RWPE2 (cell line): Measurements from ENCODE around the gene ASPHD1.

ENCODE experiments used
- ATAC-seq: fragments of 200-7000 bp; cut with Tn5 transposase; 3 replicates; pipeline ENCODE4 v1.9.1; 2021; ENCODE audit warnings: low read depth
- DNase-seq: peaks from one replicate; pipeline ENCODE4 v3.0.0-alpha.2; 2020; ENCODE audit warnings: low spot score
- H3K27ac ChIP-seq: fragments of 450-650 bp; 2 replicates; pipeline ENCODE4 v1.5.1; 2017; ENCODE audit warnings: mild to moderate bottlenecking; ENCODE audit not compliant: poor library complexity, severe bottlenecking
- H3K27me3 ChIP-seq: fragments of 250-450 bp; sonication (Bioruptor Pico); 2 replicates; pipeline ENCODE4 v1.5.1; 2021; ENCODE audit warnings: mild to moderate bottlenecking, moderate library complexity; ENCODE audit not compliant: insufficient read depth, poor library complexity, severe bottlenecking
- H3K36me3 ChIP-seq: fragments of 250-450 bp; sonication (Bioruptor Pico); 2 replicates; pipeline ENCODE4 v1.5.1; 2020; ENCODE audit warnings: low read depth, mild to moderate bottlenecking, moderate library complexity
- H3K4me1 ChIP-seq: fragments of 250-450 bp; sonication (Bioruptor Pico); 2 replicates; pipeline ENCODE4 v1.5.1; 2021; ENCODE audit warnings: mild to moderate bottlenecking, moderate library complexity; ENCODE audit not compliant: insufficient read depth, poor library complexity, severe bottlenecking
- H3K4me3 ChIP-seq: fragments of 250-450 bp; sonication (Bioruptor Pico); 2 replicates; pipeline ENCODE4 v1.5.1; 2021; ENCODE audit warnings: mild to moderate bottlenecking, moderate library complexity; ENCODE audit not compliant: severe bottlenecking
- H3K9me3 ChIP-seq: fragments of 250-450 bp; sonication (Bioruptor Pico); 2 replicates; pipeline ENCODE4 v1.5.1; 2021; ENCODE audit warnings: mild to moderate bottlenecking, moderate library complexity; ENCODE audit not compliant: severe bottlenecking
- TF ChIP-seq, protein P1 (sequence below): fragments of 450-650 bp; IDR thresholded peaks from one replicate; pipeline ENCODE4 v1.5.1; 2017; ENCODE audit warnings: mild to moderate bottlenecking, moderate library complexity; ENCODE audit not compliant: poor library complexity, severe bottlenecking

ASPHD1 gene

DNA sequence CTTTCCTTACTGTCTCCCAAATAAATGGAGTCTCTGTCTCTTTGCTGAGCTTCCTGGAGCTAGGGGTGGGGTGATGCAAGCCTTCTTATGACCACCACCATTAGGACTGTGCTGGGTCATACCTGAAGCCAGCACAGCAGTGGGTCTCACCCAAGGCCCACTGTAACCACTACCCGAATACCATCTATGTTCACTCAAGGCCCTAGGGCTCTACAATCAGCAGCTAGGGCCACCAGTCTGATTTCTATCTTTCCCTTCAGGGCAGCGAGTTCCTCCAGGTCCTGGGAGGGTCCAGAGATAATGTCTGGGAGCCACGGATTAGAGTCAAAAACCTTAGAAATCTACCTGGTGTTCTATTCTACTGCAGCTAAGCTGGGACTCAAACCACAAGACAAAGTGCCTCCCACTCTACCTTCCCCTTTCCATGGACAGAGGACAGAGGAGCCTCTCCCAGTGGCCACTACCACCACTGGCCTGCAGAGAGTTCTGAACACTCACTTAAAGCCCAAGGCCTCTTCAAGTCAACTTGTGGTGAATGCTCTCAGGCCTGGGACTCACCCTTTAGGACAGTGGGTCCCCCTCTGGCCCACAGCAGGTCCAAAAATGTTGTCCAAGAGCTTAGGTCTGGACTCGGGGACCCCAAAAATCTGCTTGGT is 50.6 kb downstream of the ASPHD1 start:
- DNase-seq, result no peak
- no peaks in the 10 kb centered on the region for H3K4me1 ChIP-seq
- H3K9me3 ChIP-seq, result no peaks in the 10 kb centered on the region
- H3K4me3 ChIP-seq, result no peak overlapping the region
- no peaks in the 10 kb centered on the region for H3K27me3 ChIP-seq
- H3K36me3 ChIP-seq, result no peaks in the 10 kb centered on the region
- no peak overlapping the region for H3K27ac ChIP-seq
- TF ChIP-seq, protein P1, sequence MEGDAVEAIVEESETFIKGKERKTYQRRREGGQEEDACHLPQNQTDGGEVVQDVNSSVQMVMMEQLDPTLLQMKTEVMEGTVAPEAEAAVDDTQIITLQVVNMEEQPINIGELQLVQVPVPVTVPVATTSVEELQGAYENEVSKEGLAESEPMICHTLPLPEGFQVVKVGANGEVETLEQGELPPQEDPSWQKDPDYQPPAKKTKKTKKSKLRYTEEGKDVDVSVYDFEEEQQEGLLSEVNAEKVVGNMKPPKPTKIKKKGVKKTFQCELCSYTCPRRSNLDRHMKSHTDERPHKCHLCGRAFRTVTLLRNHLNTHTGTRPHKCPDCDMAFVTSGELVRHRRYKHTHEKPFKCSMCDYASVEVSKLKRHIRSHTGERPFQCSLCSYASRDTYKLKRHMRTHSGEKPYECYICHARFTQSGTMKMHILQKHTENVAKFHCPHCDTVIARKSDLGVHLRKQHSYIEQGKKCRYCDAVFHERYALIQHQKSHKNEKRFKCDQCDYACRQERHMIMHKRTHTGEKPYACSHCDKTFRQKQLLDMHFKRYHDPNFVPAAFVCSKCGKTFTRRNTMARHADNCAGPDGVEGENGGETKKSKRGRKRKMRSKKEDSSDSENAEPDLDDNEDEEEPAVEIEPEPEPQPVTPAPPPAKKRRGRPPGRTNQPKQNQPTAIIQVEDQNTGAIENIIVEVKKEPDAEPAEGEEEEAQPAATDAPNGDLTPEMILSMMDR, result no peak
- no peak for ATAC-seq

DNA sequence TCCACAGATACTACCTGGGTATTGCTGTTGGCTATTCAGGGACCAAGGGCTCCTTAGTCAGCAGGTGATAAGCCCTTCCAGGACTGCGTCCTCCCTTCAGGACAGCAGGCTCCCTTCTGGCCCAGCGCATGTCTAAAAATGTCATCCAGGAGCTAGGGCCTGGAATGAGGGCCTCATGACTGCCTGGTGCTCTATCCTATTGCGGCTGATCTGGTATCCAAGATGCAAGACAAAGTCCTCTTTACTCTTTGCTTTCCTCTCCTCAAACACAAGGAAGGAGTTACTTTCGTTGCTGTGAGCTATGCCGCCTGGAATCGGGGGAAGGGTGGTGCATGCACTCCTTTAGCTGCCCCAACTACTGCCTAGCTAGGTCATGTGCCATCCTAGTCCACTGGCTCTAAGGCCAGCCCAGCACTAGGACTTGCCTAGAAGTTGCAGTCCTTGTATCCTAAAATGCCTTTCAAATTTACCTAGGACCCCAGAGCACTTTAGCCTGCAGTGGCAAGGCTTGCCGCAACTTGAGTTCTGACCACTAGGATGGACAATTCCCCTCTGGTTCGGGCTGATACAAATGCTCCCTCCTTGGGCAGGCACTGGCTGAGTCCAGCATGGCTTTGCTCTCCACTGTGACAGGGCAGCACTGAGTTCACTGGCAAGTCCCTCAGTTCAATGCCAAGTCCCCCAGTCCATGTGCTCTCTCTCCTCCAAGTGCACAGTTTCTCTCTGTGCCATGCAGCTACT is 51.5 kb downstream of the ASPHD1 start:
- H3K27ac ChIP-seq, result no peak overlapping the region
- ATAC-seq, result no peak

More for the DNA sequence above, 51.5 kb downstream of the ASPHD1 start:
- H3K36me3 ChIP-seq, result no peaks in the 10 kb centered on the region
- no peaks in the 10 kb centered on the region for H3K4me1 ChIP-seq
- H3K4me3 ChIP-seq, result no peak overlapping the region
- no peaks in the 10 kb centered on the region for H3K9me3 ChIP-seq
- no peaks in the 10 kb centered on the region for H3K27me3 ChIP-seq
- TF ChIP-seq, protein P1, result no peak
- no peak for DNase-seq
